Parathyroid adenoma (tissue), 2 donors: Measurements from ENCODE around the gene ESRRA.

Experiments
- H2AFZ ChIP-seq: fragments of 300-600 bp; sonication (generic); one replicate; pipeline ENCODE4 v1.7.0; 2017; ENCODE audit warnings: antibody characterized with exemption, mild to moderate bottlenecking
- H3K27ac ChIP-seq: fragments of 300-600 bp; sonication (generic); one replicate; pipeline ENCODE4 v1.7.0; 2017
- H3K27me3 ChIP-seq: fragments of 300-600 bp; sonication (generic); one replicate; pipeline ENCODE4 v1.7.0; 2017; ENCODE audit warnings: low read length; ENCODE audit not compliant: control insufficient read depth, insufficient read depth
- H3K36me3 ChIP-seq: fragments of 300-600 bp; sonication (generic); one replicate; pipeline ENCODE4 v1.7.0; 2017; ENCODE audit warnings: low read length; ENCODE audit not compliant: control insufficient read depth, insufficient read depth
- H3K4me1 ChIP-seq: fragments of 300-600 bp; sonication (generic); one replicate; pipeline ENCODE4 v1.7.0; 2017; ENCODE audit warnings: control low read depth
- H3K4me2 ChIP-seq: fragments of 300-600 bp; sonication (generic); one replicate; pipeline ENCODE4 v1.7.0; 2017; ENCODE audit warnings: low read length
- H3K4me3 ChIP-seq: fragments of 300-600 bp; sonication (generic); one replicate; pipeline ENCODE4 v1.7.0; 2017; ENCODE audit warnings: low read depth, low read length
- H3K79me2 ChIP-seq: fragments of 300-600 bp; sonication (generic); one replicate; pipeline ENCODE4 v1.7.0; 2017; ENCODE audit warnings: control low read depth
- H3K9ac ChIP-seq: fragments of 300-600 bp; sonication (generic); one replicate; pipeline ENCODE4 v1.7.0; 2017; ENCODE audit warnings: mild to moderate bottlenecking
- H3K9me3 ChIP-seq: fragments of 300-600 bp; sonication (generic); one replicate; pipeline ENCODE4 v1.7.0; 2017; ENCODE audit warnings: low read length; ENCODE audit not compliant: control insufficient read depth
- CTCF ChIP-seq: fragments of 300-600 bp; sonication (generic); IDR thresholded peaks from one replicate; pipeline ENCODE4 v1.7.0; 2017; ENCODE audit warnings: antibody characterized with exemption, mild to moderate bottlenecking
- donor health status: primary hyperparathyroidism.

Gene ESRRA

GRCh38 chr11:64355078-64355940, 50.0 kb downstream of the ESRRA start:
- TF ChIP-seq CTCF, result peak; percentile 66
- Histone ChIP-seq H3K4me2 (peak overlapping the region; percentile 47), H3K4me1 (peaks cover 4% of the 10 kb centered on the region), H3K4me3 (peak overlapping the region; percentile 37), H2AFZ (peak overlapping the region; percentile 62), H3K27me3 (no peaks in the 10 kb centered on the region), H3K27ac (no peak overlapping the region), H3K9me3 (no peaks in the 10 kb centered on the region), H3K79me2 (no peaks in the 10 kb centered on the region), H3K36me3 (no peaks in the 10 kb centered on the region), H3K9ac (no peak overlapping the region)

GRCh38 chr11:64356498-64357411, 51.4 kb downstream of the ESRRA start:
- Histone ChIP-seq H3K27me3 (no peaks in the 10 kb centered on the region), H3K27ac (no peak overlapping the region), H3K79me2 (no peaks in the 10 kb centered on the region), H2AFZ (no peak overlapping the region), H3K9ac (no peak overlapping the region), H3K4me3 (no peak overlapping the region), H3K9me3 (no peaks in the 10 kb centered on the region), H3K4me2 (no peak overlapping the region), H3K36me3 (no peaks in the 10 kb centered on the region), H3K4me1 (peaks cover 4% of the 10 kb centered on the region)
- TF ChIP-seq CTCF, result no peak

GRCh38 chr11:64357446-64357845, 52.1 kb downstream of the ESRRA start:
- Histone ChIP-seq H3K9me3 (no peaks in the 10 kb centered on the region), H3K4me2 (no peak overlapping the region)

GRCh38 chr11:64357904-64358535, 52.7 kb downstream of the ESRRA start:
- Histone ChIP-seq H3K4me1 (peaks cover 4% of the 10 kb centered on the region), H3K4me3 (no peak overlapping the region), H3K27ac (no peak overlapping the region)

More at GRCh38 chr11:64357446-64357845, 52.1 kb downstream of the ESRRA start:
- H3K79me2 ChIP-seq, result no peaks in the 10 kb centered on the region
- no peak overlapping the region for H2AFZ ChIP-seq
- H3K36me3 ChIP-seq, result no peaks in the 10 kb centered on the region
- no peak overlapping the region for H3K4me3 ChIP-seq
- H3K9ac ChIP-seq, result no peak overlapping the region
- no peaks in the 10 kb centered on the region for H3K27me3 ChIP-seq
- no peak overlapping the region for H3K27ac ChIP-seq
- peaks cover 4% of the 10 kb centered on the region for H3K4me1 ChIP-seq
- no peak for TF ChIP-seq CTCF

More at GRCh38 chr11:64357904-64358535, 52.7 kb downstream of the ESRRA start:
- peak overlapping the region; percentile 74 for H3K4me2 ChIP-seq
- no peaks in the 10 kb centered on the region for H3K27me3 ChIP-seq
- TF ChIP-seq CTCF, result no peak
- H3K79me2 ChIP-seq, result no peaks in the 10 kb centered on the region
- H2AFZ ChIP-seq, result no peak overlapping the region
- no peaks in the 10 kb centered on the region for H3K36me3 ChIP-seq
- H3K9me3 ChIP-seq, result no peaks in the 10 kb centered on the region
- no peak overlapping the region for H3K9ac ChIP-seq
